Endodermal cell (in vitro differentiated cells): ENCODE results near the gene MAPT. TPM values are rescaled to one million over a fixed set of nuclear protein-coding genes. Genes with fewer than 3 reads are reported as not detected.

ENCODE experiments used
- DNase-seq: peaks from one replicate; pipeline ENCODE4 v3.0.0-alpha.2; 2017
- H3K27ac ChIP-seq: 2 replicates; pipeline ENCODE4 v1.5.1; 2013; ENCODE audit warnings: mild to moderate bottlenecking, low read depth, low read length, moderate library complexity
- H3K27me3 ChIP-seq: 2 replicates; pipeline ENCODE4 v1.6.1; 2013; ENCODE audit warnings: mild to moderate bottlenecking, low read length, moderate library complexity; ENCODE audit not compliant: insufficient read depth, control insufficient read depth, poor library complexity, severe bottlenecking
- H3K36me3 ChIP-seq: 2 replicates; pipeline ENCODE4 v1.7.0; 2013; ENCODE audit warnings: mild to moderate bottlenecking, low read length, moderate library complexity; ENCODE audit not compliant: control insufficient read depth, insufficient read depth
- H3K4me1 ChIP-seq: one replicate; pipeline ENCODE4 v1.7.0; 2013; ENCODE audit warnings: low read length; ENCODE audit not compliant: control insufficient read depth, insufficient read depth
- H3K4me3 ChIP-seq: 2 replicates; pipeline ENCODE4 v1.5.1; 2013; ENCODE audit warnings: mild to moderate bottlenecking, low read length, moderate library complexity
- H3K9ac ChIP-seq: 2 replicates; pipeline ENCODE4 v1.6.1; 2013; ENCODE audit warnings: mild to moderate bottlenecking, low read length, moderate library complexity; ENCODE audit not compliant: poor library complexity, severe bottlenecking; ENCODE audit errors: extremely low read depth
- H3K9me3 ChIP-seq: 2 replicates; pipeline ENCODE4 v1.6.1; 2013; ENCODE audit warnings: mild to moderate bottlenecking, low read length, moderate library complexity; ENCODE audit not compliant: control insufficient read depth
- H3K27ac Mint-ChIP-seq: 2 replicates; pipeline ENCODE4 v1.8.0; 2020; ENCODE audit warnings: mixed read lengths
- H3K27me3 Mint-ChIP-seq: 2 replicates; pipeline ENCODE4 v1.8.0; 2021; ENCODE audit warnings: mild to moderate bottlenecking, mixed read lengths; ENCODE audit not compliant: insufficient read depth
- H3K36me3 Mint-ChIP-seq: 2 replicates; pipeline ENCODE4 v1.8.0; 2020; ENCODE audit warnings: low read depth, mixed read lengths
- H3K4me1 Mint-ChIP-seq: 2 replicates; pipeline ENCODE4 v1.8.0; 2020; ENCODE audit warnings: mixed read lengths
- H3K4me3 Mint-ChIP-seq: 2 replicates; pipeline ENCODE4 v1.8.0; 2020; ENCODE audit warnings: mild to moderate bottlenecking, moderate library complexity, mixed read lengths
- H3K9me3 Mint-ChIP-seq: 2 replicates; pipeline ENCODE4 v1.8.0; 2020; ENCODE audit warnings: mild to moderate bottlenecking, mixed read lengths
- CTCF ChIP-seq: fragments of 200-600 bp; sonication (generic); conservative IDR thresholded peaks from 2 replicates; pipeline ENCODE4 v1.5.0; 2021; ENCODE audit warnings: antibody characterized with exemption, mild to moderate bottlenecking
- WGBS, 2 experiments: methylation state at CpG; one replicate each; pipeline versions ENCODE4 v1.1.5 to v1.1.7; 2013; ENCODE audit warnings: missing lambda C conversion rate in 2 of 2, mixed read lengths in 1 of 2; ENCODE audit not compliant: insufficient coverage in 1 of 2, insufficient read length in 1 of 2; 5-methylcytosine and 5-hydroxymethylcytosine counted together
- total RNA-seq, 2 donors: library from RNA; stranded (reverse); fragmentation: NEBNext Ultra II Directional in 1 of 2; extraction: Animal tissue kit (Norgen Biotek cat#: 25700) in 1 of 2; gene quantifications; 2 replicates in 1 of 2; 3 replicates in 1 of 2; pipeline ENCODE4 v1.2.1, GENCODE V29; 2021

MAPT gene
- total RNA-seq, 2 donors from 2014 or later = 0.69 to 0.73 TPM

- H3K36me3 ChIP-seq = no peaks in the 10 kb centered on the region
- Mint-ChIP-seq H3K9me3 (no peaks in the 10 kb centered on the region), H3K4me3 (no peak overlapping the region), H3K4me1 (no peaks in the 10 kb centered on the region), H3K36me3 (no peaks in the 10 kb centered on the region), H3K27ac (no peak overlapping the region), H3K27me3 (no peaks in the 10 kb centered on the region)
- H3K9me3 ChIP-seq = no peaks in the 10 kb centered on the region
- no peak for TF ChIP-seq CTCF
- no peak overlapping the region for H3K9ac ChIP-seq
- H3K27me3 ChIP-seq = no peaks in the 10 kb centered on the region
- no peak overlapping the region for H3K4me3 ChIP-seq
- no peak for DNase-seq
- WGBS, 2 experiments = 90 to 92% methylated on average over 3 to 4 of the region's 4 CpGs
- no peaks in the 10 kb centered on the region for H3K4me1 ChIP-seq
- no peak overlapping the region for H3K27ac ChIP-seq
Measured at GRCh38 chr17:45986056-45986455, 91.7 kb downstream of the MAPT start.

- Mint-ChIP-seq H3K36me3 (no peaks in the 10 kb centered on the region), H3K9me3 (no peaks in the 10 kb centered on the region), H3K4me3 (no peak overlapping the region), H3K4me1 (no peaks in the 10 kb centered on the region), H3K27me3 (no peaks in the 10 kb centered on the region), H3K27ac (no peak overlapping the region)
- Histone ChIP-seq H3K9ac (no peak overlapping the region), H3K27me3 (no peaks in the 10 kb centered on the region), H3K36me3 (no peaks in the 10 kb centered on the region), H3K4me3 (no peak overlapping the region), H3K4me1 (no peaks in the 10 kb centered on the region), H3K9me3 (no peaks in the 10 kb centered on the region), H3K27ac (no peak overlapping the region)
- DNase-seq = no peak
- 87 to 100% methylated on average over 1 to 5 of the region's 5 CpGs for WGBS, 2 experiments
- no peak for TF ChIP-seq CTCF
Measured at GRCh38 chr17:45987706-45988105, 93.4 kb downstream of the MAPT start.

GRCh38 chr17:45989759-45990158, 95.4 kb downstream of the MAPT start:
- H3K4me3 ChIP-seq = no peak overlapping the region
- H3K4me3 Mint-ChIP-seq = no peak overlapping the region
- no peak for TF ChIP-seq CTCF
- H3K27ac ChIP-seq = no peak overlapping the region
- 78% methylated on average over 3 of the region's 3 CpGs; no CpG with 5 or more reads in 1 of the 2 experiments for WGBS, 2 experiments
- no peaks in the 10 kb centered on the region for H3K9me3 Mint-ChIP-seq
- H3K4me1 Mint-ChIP-seq = no peaks in the 10 kb centered on the region
- no peaks in the 10 kb centered on the region for H3K9me3 ChIP-seq
- no peaks in the 10 kb centered on the region for H3K4me1 ChIP-seq
- H3K9ac ChIP-seq = no peak overlapping the region
- no peaks in the 10 kb centered on the region for H3K27me3 Mint-ChIP-seq
- no peak overlapping the region for H3K27ac Mint-ChIP-seq
- H3K36me3 ChIP-seq = no peaks in the 10 kb centered on the region
- no peaks in the 10 kb centered on the region for H3K36me3 Mint-ChIP-seq
- DNase-seq = no peak
- no peaks in the 10 kb centered on the region for H3K27me3 ChIP-seq
